Omental fat pad (tissue), 4 donors: ENCODE results near the gene STC2. TPM values are rescaled to one million over a fixed set of nuclear protein-coding genes. Genes with fewer than 3 reads are reported as not detected.

Experiments
- ATAC-seq: fragments of 150-250 bp; one replicate; pipeline ENCODE4 v1.9.1; 2016; ENCODE audit warnings: mild to moderate bottlenecking, moderate library complexity; ENCODE audit not compliant: low FRiP score
- DNase-seq: peaks from one replicate; pipeline ENCODE4 v3.0.0-alpha.2; 2019; ENCODE audit warnings: low spot score
- CTCF ChIP-seq, 3 donors: fragments of 450-650 bp; IDR thresholded peaks; one replicate each; pipeline ENCODE4 v1.5.1; 2016 to 2017; ENCODE audit warnings: antibody characterized with exemption in 3 of 3, mild to moderate bottlenecking in 3 of 3, moderate library complexity in 2 of 3
- total RNA-seq, 4 donors: library from RNA; depleted of rRNA; stranded (reverse); fragments of >200 nt; gene quantifications; one replicate each; pipeline ENCODE4 v1.1.0, GENCODE V29; 2016

STC2 gene
- total RNA-seq, 4 donors from 2014 or later, result 15.8 to 45.9 (median 29.1) TPM

GRCh38 chr5:173328844-173329490 is 753 bp upstream of the STC2 start:
- no peak for TF ChIP-seq CTCF (IDR thresholded peaks at IDR 0.05)
- no peak for ATAC-seq
- no peak for DNase-seq

- ATAC-seq, result no peak
These were observed 898 bp downstream of the STC2 start for GRCh38 chr5:173327084-173327947.

DNA sequence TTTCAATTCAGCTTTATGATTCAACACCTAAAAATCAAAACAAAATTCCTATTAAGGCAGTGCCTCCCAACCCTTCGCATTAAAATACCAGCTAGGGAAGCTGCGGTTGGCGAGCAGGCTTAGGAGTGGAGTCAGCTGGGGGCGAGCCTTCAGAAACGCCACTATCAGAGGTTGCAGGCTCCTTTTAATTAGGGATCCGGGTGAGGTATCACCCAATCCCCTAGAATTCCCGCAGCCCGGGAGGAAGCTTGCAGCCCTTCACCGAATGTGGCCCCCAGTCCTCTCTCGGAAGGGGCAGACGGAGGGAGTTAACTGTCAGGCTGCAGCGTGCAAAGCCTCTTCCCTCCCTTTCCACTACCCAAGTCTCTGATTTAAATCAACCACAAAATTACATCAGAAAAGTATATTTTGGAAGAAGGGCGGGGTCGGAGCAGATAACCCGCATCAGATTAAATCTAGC is 1.7 kb downstream of the STC2 start:
- ATAC-seq (no peak), DNase-seq (no peak)
- no peak for TF ChIP-seq CTCF (IDR thresholded peaks at IDR 0.05)

More at GRCh38 chr5:173327084-173327947, 898 bp downstream of the STC2 start:
- no peak for TF ChIP-seq CTCF (IDR thresholded peaks at IDR 0.05)
- DNase-seq, result no peak

GRCh38 chr5:173325091-173325698 is 3.0 kb downstream of the STC2 start:
- no peak for TF ChIP-seq CTCF (IDR thresholded peaks at IDR 0.05)
- no peak for DNase-seq
- ATAC-seq, result no peak

GRCh38 chr5:173324115-173325001 is 3.9 kb downstream of the STC2 start:
- no peak for DNase-seq
- ATAC-seq, result no peak
- no peak for TF ChIP-seq CTCF (IDR thresholded peaks at IDR 0.05)

GRCh38 chr5:173323799-173324114 is 4.5 kb downstream of the STC2 start:
- ATAC-seq, result no peak
- no peak for TF ChIP-seq CTCF (IDR thresholded peaks at IDR 0.05)
- peak; percentile 49 for DNase-seq
